GM12865 (cell line): Measurements from ENCODE around the gene DEDD.
A peak's percentile ranks its signal among the peaks of the same experiment; 100 is the strongest.

Experiments used
- DNase-seq: peaks from one replicate; pipeline ENCODE4 v3.0.0; 2010; ENCODE audit warnings: low read depth
- H3K4me3 ChIP-seq: 2 replicates; pipeline ENCODE4 v1.5.1; 2011; ENCODE audit warnings: mild to moderate bottlenecking, low read depth, low read length, control low read depth
- TF ChIP-seq, protein P1 (sequence below): IDR thresholded peaks from 2 replicates; pipeline ENCODE4 v1.5.1; 2011; ENCODE audit warnings: low read length, control low read depth, low read depth, inconsistent platforms; ENCODE audit not compliant: insufficient read depth; ENCODE audit errors: missing control alignments

Gene DEDD

GRCh38 chr1:161082996-161083747 lies 49.3 kb downstream of the DEDD start:
- H3K4me3 ChIP-seq = no peak overlapping the region
- no peak for DNase-seq
- TF ChIP-seq, protein P1, sequence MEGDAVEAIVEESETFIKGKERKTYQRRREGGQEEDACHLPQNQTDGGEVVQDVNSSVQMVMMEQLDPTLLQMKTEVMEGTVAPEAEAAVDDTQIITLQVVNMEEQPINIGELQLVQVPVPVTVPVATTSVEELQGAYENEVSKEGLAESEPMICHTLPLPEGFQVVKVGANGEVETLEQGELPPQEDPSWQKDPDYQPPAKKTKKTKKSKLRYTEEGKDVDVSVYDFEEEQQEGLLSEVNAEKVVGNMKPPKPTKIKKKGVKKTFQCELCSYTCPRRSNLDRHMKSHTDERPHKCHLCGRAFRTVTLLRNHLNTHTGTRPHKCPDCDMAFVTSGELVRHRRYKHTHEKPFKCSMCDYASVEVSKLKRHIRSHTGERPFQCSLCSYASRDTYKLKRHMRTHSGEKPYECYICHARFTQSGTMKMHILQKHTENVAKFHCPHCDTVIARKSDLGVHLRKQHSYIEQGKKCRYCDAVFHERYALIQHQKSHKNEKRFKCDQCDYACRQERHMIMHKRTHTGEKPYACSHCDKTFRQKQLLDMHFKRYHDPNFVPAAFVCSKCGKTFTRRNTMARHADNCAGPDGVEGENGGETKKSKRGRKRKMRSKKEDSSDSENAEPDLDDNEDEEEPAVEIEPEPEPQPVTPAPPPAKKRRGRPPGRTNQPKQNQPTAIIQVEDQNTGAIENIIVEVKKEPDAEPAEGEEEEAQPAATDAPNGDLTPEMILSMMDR = no peak

GRCh38 chr1:161082483-161082882 lies 50.0 kb downstream of the DEDD start:
- H3K4me3 ChIP-seq = no peak overlapping the region
- DNase-seq = no peak
- TF ChIP-seq, protein P1 = no peak

GRCh38 chr1:161081519-161081918 lies 50.9 kb downstream of the DEDD start:
- TF ChIP-seq, protein P1 = no peak
- H3K4me3 ChIP-seq = no peak overlapping the region
- no peak for DNase-seq

- TF ChIP-seq, protein P1 = no peak
- no peak overlapping the region for H3K4me3 ChIP-seq
- DNase-seq = no peak
Observed at GRCh38 chr1:161080441-161081405, 51.7 kb downstream of the DEDD start.

- TF ChIP-seq, protein P1 = peak; percentile 29
- DNase-seq = peak; percentile 37
- H3K4me3 ChIP-seq = no peak overlapping the region
Observed at GRCh38 chr1:161079436-161080110, 52.9 kb downstream of the DEDD start.

GRCh38 chr1:161077426-161077825 lies 55.0 kb downstream of the DEDD start:
- TF ChIP-seq, protein P1 = no peak
- no peak overlapping the region for H3K4me3 ChIP-seq
- DNase-seq = no peak
